ENCODE measurements around the gene FOXD4. TPM values are rescaled to one million over a fixed set of nuclear protein-coding genes. Genes with fewer than 3 reads are reported as not detected.
"Not testable (repeated sequence)": the region's sequence is repeated elsewhere in the genome, so short reads cannot be mapped to it uniquely, and the experiment has no call there.

Gene FOXD4
- total RNA-seq, result 0.32 TPM
- long read RNA-seq, result 0 reads

DNA sequence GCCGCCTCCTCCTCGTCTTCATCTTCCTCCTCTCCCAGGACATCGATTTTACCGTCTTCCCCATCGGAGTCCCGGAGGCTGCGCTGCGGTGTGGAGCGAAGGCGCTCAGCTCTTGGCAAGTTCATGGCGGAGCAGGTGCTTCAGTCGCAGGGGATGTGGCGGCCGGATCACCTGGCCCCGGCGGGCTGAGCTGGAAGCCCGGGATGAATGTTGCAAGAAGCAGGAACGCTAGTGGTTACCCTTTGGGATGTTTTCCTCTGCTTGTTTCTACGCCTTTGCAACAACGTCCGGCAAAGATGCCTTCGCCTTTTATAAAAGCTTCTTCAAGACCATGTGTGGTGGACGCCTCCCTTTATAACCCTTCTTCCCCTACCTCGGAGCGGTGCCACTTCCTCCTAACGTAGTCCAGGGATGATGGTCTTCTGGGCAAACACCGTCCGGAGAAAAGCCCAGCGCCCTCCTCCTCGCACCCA is at the start of gene FOXD4:
FOXD4 (minus strand) TSS at position 423 of the 473 bp plus-strand sequence; CDS start at position 125, 298 bp downstream.
- not testable (repeated sequence) for DNase-seq (ENCODE audit: low spot score)

DNA sequence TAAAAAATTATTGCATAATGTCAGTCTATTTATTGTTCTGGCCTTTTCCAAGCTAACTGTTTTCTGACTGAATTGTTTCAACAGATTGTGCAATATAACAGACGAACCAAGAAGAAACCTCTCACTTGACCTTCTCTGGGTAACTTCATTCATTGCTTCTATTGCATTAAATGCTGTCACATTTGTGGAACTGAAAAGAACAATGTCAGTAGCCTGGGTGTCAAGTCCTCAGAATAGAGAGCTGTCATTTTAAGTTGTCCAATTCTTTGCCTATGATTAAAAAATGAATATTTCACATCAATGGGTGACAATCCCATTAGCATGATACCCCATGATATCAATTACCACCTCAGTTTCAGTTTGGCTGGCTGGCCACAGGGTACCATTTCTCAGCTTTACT is 41.7 kb upstream of the FOXD4 start:
- not testable (repeated sequence) for DNase-seq (ENCODE audit: low spot score)

DNA sequence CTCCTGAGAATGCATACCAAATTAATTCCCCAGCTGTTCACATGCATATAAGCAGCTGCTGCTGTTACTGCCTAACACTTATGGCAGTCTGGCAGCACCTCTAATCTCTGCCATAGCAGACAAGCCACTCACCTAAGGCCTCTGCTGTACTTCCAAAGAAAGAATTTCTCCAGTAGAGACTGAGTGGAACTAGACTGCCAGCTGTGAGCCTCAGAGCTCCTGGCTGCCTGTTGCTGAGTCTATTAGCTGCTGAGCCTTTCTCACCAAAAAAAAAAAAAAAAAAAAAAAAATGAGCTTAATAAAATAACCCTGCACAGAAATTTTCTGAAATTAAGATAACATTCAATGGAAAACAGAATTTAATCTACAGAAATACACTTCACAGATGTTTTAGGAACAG is 33.0 kb upstream of the FOXD4 start:
- DNase-seq (ENCODE audit: low spot score), result not testable (repeated sequence)

DNA sequence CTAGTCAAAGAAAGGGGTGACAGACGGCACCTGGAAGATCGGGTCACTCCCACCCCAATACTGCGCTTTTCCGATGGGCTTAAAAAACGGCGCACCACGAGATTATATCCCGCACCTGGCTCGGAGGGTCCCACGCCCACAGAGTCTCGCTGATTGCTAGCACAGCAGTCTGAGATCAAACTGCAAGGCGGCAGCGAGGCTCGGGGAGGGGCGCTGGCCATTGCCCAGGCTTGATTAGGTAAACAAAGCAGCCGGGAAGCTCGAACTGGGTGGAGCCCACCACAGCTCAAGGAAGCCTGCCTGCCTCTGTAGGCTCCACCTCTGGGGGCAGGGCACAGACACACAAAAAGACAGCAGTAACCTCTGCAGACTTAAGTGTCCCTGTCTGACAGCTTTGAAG is 21.7 kb upstream of the FOXD4 start:
- DNase-seq (ENCODE audit: low spot score), result peak; percentile 47

DNA sequence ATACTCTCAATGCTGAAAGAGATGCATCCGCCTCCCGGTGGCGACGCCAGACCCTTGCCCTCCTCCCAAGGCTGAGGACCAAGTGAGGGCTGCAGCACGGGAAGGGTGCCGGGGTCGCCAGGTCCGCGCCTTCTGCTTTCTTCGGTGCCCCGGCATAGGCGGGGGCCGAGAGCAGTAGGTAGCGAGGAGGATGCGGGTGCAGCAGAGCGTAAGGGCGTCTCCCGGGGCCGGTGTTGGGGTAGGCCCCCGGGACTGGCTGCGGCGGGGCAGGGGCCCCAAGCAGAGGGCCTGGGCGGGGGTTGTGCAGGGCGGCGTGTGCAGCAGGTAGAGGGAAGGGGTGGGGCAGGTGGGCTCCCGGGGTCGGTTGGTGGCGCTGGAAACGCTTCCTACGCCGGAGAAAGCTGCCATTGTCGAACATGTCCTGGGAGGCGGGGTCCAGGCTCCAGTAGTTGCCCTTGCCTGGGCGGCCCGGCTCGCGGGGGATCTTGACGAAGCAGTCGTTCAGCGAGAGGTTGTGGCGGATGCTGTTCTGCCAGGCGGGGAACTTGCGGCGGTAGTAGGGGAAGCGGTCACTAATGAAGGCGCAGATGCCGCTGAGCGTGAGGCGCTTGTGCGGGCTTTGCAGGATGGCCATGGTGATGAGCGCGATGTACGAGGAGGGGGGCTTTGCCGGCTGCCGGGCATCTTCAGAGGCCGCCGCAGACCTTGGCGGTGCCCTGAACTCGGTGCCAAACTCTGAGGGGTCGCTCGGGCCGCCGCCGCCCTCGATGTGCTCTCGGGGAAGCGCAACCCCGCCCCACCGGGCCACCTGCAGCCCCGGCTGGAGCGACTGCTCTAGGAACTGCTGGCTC is 848 bp downstream of the FOXD4 start:
- not testable (repeated sequence) for DNase-seq (ENCODE audit: low spot score)

DNA sequence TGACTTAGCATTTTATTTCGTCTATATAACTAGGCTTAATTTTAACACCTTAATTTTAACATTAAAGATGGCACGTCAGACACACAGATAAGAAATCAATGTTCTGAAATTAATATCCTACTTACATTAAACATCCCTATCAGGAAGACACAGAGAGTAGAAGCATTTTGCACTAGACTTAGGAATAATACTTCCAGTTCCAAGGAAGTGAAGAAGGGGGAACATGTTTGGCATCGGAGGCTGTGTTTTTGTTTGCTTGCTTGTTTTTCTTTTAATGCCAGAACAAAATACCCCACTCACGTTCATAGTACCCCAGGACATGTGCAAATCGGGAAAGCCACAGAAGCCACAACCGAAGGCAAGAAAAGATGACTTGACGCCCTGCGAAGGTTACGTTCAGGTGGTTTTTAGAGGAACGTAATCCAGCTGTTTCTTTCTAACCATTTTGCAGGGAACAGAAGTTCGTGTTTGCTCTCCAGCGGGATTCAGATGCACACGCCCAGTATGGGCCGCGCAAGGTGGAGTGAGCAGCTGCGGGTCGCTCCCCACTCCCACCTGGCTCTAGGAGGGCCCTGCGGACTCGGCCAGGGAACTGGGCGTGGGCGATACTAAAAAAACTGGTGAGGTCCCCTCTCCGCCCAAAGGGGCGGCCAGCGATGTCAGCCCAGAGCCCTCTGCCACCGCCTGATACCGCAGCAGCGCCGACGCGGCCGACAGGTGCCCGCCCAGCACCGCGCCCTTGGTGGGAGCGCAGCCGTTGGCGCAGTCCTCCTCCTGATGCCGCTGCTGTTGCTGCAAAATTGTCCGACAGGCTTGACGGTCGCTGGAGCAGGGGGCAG is 1.8 kb downstream of the FOXD4 start:
- not testable (repeated sequence) for DNase-seq (ENCODE audit: low spot score)

DNA sequence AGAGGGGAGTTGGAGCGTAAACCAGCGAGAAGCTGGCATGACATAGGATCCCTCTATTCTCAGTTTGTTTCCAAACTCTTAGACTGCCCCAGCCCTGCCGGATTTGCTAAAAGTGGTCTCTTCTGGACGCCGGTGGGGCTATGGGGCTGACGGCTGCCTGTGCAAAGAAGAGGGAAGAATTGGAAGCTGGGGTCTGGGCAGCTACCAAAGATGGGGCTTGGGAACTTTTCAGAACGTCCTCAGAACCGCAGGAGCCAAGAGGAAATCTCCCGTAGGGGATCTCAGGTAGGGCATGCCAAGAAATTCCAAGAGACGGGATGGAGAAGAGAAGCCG is 3.1 kb downstream of the FOXD4 start:
- DNase-seq (ENCODE audit: low spot score), result not testable (repeated sequence)

DNA sequence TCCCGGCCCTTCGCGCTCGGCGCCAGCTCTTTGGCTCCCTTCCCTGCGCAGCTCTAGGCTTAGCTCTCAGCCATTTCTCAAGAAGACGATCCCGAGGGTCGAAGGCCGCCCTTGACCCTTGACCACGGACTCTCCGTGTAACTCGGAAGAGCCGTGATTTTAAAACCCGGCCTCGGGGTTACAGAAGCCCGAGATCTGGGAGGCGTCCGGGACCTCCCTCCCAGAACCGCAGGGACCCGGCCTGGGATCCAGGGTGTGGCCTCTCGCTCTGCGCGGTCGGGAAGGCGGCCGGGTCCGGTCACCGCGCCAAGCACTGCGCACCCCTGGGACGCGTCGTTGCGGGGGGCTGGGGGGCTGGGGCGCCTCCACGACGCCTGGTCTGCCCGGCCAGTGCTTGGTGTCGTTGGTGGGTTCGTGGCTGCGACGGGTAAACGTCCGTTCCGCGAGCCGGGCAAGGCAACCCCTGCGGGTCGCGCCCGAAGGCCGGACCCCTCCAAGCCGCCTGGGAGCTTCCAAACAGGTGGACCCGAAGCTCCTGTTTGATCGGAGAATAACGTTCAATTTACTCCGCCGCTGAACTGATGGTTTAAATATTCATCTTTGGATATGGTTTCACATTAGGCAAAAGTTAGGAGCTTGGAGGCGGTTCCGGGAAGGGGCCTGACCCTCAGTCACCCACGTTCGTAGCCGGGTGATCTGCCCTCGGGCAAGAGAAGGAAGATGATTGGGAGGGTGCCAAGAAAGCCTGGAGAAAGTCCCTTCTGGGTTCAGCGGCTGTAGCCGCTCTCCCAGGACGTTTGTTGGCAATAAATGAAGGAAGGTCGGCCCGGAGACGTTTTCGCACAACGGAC is 3.7 kb downstream of the FOXD4 start:
- not testable (repeated sequence) for DNase-seq (ENCODE audit: low spot score)

DNA sequence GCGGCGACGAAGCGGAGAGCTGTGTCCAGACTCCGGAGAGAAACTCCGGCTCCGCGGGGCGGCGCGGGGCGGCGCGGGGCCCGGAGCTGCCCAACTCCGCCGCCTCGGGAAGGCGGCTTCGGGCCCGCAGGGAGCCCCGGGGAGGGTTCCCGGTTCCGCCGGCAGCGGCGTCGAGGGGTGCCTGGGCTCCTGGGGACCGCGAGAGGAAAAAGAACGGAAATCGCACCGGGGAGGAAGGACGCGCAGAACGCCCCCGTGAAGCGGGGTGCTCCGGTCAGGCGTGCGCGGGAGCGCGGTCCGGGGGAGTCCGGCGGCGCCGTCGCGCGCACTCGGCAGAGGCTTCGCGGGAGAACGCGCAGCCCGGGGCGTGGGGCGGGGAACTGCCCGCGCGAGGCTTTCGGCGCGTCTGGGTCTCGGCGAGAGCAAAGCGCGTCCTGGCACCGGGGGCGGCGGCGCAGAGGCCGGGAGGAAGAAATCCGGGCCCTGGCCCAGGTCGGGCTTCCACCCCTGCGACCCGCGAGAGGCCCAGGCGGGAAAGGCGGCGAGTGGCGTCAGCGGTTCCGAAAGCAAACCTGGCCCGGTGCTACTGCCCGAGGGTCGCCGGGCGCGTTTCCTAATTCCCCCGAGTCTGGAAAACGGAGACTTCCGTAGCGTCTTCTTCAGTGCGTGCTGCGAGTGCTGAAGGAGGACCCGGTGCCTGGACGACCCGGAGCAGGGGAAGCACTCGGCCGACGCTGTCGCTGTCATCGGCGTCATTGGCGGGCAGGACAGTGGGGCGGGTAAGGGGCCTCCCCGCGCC is 4.5 kb downstream of the FOXD4 start:
- DNase-seq (ENCODE audit: low spot score), result not testable (repeated sequence)

DNA sequence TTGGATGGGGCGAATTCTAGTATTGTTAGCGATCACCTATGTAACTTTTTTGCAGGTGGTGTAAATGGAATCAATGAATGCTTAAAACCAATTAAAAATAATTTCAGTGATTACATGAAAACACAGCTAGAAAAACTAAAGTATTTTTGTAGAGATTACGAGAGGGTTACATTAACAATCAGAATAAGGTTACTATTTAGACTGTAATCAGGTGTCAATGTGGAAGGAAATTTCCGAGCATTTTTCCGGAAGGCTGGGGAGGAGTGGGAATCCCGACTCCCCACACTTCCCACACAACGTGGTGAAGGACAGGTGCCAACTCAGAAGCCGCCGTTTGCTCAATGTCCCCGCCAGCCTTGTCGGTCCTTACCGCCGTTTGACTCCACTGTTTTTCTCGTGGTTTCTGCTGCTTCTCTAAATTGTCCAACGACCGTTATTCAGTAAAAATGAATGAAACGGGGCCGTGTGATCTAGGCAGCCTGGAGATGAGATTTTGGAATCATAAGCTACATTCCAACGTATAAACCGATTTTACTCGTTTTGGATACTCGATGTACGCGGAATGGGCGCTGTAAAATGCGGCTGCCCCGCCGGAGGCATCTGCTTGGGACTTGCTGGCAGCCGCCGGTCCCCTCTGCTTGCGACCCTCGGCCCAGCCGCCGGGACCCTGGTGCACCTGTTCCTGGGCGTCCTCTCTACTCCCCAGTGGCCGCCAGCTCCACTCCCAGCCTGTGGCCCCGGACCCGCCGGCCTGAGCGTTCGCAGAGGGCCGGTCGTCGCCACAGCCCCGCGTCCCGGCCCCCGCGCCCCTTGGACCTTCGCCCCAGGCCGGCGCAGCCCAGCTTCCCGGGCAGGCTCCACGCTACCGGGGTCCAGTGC is 5.4 kb downstream of the FOXD4 start:
- DNase-seq (ENCODE audit: low spot score), result not testable (repeated sequence)

DNA sequence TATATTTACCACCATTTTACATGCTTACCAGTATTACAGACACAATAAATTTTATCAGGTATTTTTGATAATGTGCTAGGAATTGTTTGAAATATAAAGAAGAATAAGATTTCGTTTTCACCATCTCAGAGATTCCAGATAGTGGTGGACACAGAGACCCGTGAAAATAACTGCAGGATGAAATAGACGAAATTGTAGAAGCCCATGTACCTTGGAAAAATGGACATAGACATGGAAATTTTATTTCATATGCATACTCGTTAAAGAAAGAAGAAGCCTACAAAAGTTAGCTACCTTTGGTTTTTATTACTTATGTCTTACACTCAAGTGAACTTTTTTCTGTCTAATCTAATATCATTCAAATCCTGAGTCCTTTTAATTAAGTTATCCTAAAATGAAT is 7.5 kb downstream of the FOXD4 start:
- not testable (repeated sequence) for DNase-seq (ENCODE audit: low spot score)

DNA sequence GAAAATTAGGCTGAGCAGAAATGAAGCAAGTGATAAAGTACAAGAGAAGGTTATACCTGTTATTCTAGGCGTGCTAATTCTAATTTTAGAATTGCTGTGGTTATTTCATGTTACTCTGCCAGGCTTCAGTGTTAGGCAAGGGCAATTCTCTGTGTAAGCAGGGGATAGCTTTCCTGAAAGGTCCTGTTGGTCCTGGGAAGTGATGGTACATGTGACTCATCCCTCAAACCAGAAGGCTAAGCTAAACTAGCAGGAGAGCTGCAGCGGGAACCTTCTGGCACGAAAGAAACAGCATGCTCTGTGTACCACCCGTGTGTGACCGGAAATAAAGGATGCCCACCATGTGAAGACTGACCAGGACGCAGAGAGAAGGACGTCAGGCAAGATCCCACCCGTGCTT is 8.7 kb downstream of the FOXD4 start:
- DNase-seq (ENCODE audit: low spot score), result not testable (repeated sequence)

DNA sequence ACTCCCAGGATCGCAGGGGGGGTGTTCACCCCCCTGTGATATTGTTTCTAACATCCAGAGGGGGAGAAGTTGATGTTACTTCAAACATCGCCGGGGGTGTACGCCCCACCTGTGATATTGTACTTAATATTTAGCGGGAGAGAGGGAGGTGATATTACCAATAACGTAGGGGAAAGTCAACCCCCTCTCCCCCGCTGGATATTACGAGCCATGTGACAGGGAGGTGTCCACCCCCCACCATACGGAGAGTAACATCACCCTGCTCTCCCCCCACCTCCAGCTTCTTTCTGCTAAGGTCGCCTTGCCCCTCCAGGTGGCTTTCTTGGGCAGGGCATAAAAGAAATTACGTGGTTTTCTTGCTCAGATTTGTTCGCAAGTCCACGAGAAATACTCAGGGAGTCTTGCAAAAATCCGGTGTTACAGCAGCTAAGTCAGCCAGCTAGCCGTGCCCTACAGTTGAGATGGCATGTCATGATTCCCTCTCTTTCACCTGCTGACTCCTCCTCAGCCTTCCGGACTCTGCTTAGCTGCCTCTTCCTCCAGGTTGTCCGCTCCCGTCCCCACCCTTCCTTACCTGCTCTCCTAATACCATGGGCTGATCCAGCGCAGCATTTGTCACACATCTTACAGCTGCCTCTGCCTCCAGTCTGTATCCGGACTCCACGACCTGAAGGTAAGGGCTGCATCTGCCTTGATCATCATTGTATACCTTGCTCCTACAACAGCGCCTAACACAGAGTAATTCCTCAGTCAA is 9.3 kb downstream of the FOXD4 start:
- not testable (repeated sequence) for DNase-seq (ENCODE audit: low spot score)

DNA sequence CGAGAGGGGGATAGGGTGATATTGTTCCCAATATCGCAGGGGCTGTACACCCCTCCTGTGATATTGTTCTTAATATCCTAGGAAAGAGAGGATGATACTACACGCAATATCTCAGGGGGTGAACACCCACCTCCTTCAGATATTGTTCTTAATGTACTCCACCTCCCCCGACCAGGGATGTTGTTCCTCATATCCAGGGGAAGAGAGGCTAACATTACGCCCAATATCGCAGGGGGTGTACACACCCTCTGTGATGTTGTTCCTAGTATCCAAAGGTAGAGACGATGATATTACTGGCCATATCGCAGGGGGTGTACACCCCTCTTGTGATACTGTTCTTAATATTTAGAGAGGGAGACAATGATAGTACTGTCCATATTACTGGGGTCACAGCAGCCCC is 12.2 kb downstream of the FOXD4 start:
- DNase-seq (ENCODE audit: low spot score), result not testable (repeated sequence)

DNA sequence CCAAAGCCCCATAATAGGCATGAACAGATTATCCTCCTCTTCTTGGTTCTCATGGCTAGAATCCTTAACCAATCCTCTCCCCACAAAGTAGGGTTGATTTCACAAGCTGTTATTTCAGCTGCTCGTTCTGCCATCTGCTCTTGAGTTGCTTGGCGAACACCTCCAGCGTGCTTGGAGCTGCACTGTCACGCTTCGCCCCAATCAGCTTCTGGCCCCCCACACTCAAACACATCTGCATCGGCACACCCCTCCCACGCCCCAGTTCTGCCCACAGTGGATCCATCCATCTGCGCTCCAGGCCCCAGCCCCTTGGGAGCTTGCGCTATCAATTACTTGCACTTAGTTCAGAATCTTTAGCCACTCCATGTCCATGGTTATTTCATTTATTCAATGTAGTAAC is 17.8 kb downstream of the FOXD4 start:
- DNase-seq (ENCODE audit: low spot score), result not testable (repeated sequence)

DNA sequence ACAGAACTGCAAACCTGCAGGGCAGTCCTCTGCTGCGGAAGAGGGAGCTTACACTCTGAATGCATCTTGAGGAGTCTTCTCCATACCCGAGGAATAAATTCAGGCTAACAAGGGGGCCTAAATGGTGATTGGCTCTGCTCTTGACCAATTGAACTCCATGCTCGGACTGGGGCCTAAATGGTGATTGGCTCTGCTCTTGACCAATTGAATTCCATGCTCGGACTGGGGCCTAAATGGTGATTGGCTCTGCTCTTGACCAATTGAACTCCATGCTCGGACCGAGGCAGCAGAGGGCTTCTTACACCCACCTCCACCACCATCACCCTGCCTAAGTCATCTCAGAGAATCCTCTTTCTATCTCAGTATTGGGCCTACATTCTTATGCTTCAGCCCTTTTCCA is 18.4 kb downstream of the FOXD4 start:
- not testable (repeated sequence) for DNase-seq (ENCODE audit: low spot score)

DNA sequence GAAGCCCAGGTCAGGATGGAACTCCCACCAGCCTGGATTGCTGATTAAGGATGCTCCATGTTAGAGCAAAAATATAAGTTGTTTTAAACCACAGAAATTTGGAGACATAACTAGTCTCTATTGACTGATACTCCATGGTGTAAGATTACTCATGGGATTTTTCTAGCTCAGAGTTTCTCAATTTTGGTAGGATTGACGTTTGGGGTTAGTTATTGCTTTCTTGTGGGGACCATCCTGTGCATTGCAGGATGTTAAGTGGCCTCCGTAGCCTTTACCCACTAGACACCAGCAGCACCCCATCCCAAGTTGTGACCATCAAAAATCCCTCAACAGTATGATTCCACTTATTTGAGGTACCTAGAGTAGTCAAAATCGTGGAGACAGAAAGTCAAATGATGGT is 19.4 kb downstream of the FOXD4 start:
- not testable (repeated sequence) for DNase-seq (ENCODE audit: low spot score)

DNA sequence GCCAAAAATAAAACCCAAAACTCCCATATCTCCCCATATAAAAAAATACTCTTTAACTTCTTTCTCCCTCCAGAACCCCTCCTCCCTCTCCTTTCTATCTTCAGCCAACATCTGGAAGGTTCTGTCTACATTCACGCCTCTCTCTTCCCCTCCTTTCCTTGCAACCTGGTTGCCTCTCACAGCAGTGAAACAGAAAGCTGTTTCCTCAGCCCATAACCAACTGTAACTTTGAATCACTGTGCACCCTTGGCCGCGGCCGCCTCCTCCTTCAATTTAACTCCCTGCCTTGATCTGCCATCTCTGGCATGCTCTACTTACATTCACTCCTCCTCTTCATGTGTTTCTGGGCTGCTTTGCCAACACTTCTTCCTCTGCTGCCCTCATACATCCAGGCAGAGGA is 23.2 kb downstream of the FOXD4 start:
- not testable (repeated sequence) for DNase-seq (ENCODE audit: low spot score)

Measured in mesenteric fat pad (tissue), 1 donor.